ENCODE results near the gene CDK5RAP2.

CDK5RAP2 gene

GRCh38 chr9:120481248-120481647, 98.7 kb downstream of the CDK5RAP2 start:
- peaks cover 11 to 35% of the 10 kb centered on the region in 2 donors for H3K36me3 ChIP-seq (ENCODE audit: control insufficient read depth in 1 of 2, insufficient read depth in 2 of 2, low read length in 2 of 2)
- H3K27ac ChIP-seq (ENCODE audit: low read depth, low read length): no peak overlapping the region
- no peaks in the 10 kb centered on the region for H3K4me1 ChIP-seq (ENCODE audit: control insufficient read depth in 1 of 2, insufficient read depth in 2 of 2, low read length in 2 of 2)
- H3K4me3 ChIP-seq (ENCODE audit: low read depth in 1 of 2, low read length in 2 of 2): no peak overlapping the region
- H3K9ac ChIP-seq (ENCODE audit: low read depth in 1 of 2, low read length in 2 of 2): no peak overlapping the region
- no peaks in the 10 kb centered on the region for H3K9me3 ChIP-seq (ENCODE audit: control insufficient read depth in 1 of 2, low read length in 2 of 2)
- H3K27me3 ChIP-seq (ENCODE audit: control insufficient read depth in 1 of 2, insufficient read depth in 2 of 2, low read length in 2 of 2): no peaks in the 10 kb centered on the region

- no peaks in the 10 kb centered on the region for H3K27me3 ChIP-seq (ENCODE audit: control insufficient read depth in 1 of 2, insufficient read depth in 2 of 2, low read length in 2 of 2)
- no peak overlapping the region for H3K4me3 ChIP-seq (ENCODE audit: low read depth in 1 of 2, low read length in 2 of 2)
- no peaks in the 10 kb centered on the region for H3K9me3 ChIP-seq (ENCODE audit: control insufficient read depth in 1 of 2, low read length in 2 of 2)
- no peak overlapping the region for H3K9ac ChIP-seq (ENCODE audit: low read depth in 1 of 2, low read length in 2 of 2)
- H3K27ac ChIP-seq (ENCODE audit: low read depth, low read length): no peak overlapping the region
- no peaks in the 10 kb centered on the region for H3K4me1 ChIP-seq (ENCODE audit: control insufficient read depth in 1 of 2, insufficient read depth in 2 of 2, low read length in 2 of 2)
- H3K36me3 ChIP-seq (ENCODE audit: control insufficient read depth in 1 of 2, insufficient read depth in 2 of 2, low read length in 2 of 2): peaks cover 13 to 30% of the 10 kb centered on the region in 2 donors
Measured at GRCh38 chr9:120480707-120481106, 99.3 kb downstream of the CDK5RAP2 start.

DNA sequence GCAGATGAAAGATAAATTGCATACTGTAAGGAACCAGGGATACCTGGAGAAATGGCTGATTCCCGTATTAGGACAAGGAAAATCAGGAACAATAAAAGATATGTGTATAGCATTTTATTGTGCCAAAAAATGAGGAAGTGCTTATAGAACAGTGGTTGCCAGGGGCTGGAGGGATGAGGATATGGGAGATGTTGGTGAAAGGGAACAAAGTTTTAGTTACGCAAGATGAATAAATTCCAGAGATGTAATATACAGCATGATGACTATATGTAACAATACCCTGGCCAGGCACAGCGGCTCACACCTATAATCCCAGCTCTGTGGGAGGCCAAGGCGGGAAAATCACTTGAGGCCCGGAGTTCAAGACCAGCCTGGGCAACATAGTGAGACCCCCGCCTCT, 101.8 kb downstream of the CDK5RAP2 start:
- H3K27ac ChIP-seq (ENCODE audit: low read depth, low read length): no peak overlapping the region
- H3K36me3 ChIP-seq (ENCODE audit: control insufficient read depth in 1 of 2, insufficient read depth in 2 of 2, low read length in 2 of 2): peaks cover 12 to 35% of the 10 kb centered on the region in 2 donors
- H3K4me1 ChIP-seq (ENCODE audit: control insufficient read depth in 1 of 2, insufficient read depth in 2 of 2, low read length in 2 of 2): no peaks in the 10 kb centered on the region

DNA sequence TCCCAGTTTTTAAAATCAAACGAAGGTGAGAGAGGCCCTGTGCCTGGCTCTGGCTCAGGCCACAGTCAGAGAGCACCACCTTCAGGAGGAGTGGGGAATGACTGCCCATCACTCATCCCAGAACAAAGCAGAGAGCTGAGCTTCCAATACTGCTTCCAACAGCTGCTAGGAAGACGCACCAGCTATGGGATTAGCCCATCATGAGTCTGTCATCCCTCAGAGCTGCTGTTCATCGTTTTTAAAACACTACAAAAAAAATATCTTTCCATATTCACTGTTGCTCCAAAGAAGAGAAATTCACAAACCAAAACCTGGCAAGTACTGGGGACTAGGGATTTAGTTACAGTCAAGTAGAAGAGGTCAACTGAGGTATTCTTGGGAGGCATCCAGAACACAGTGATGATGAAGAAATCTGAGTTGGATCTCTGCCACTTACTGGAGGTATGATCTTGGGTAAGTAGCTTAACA, 102.4 kb downstream of the CDK5RAP2 start:
- H3K9me3 ChIP-seq (ENCODE audit: control insufficient read depth in 1 of 2, low read length in 2 of 2): no peaks in the 10 kb centered on the region
- H3K27ac ChIP-seq (ENCODE audit: low read depth, low read length): no peak overlapping the region

More for the DNA sequence above, 101.8 kb downstream of the CDK5RAP2 start:
- H3K4me3 ChIP-seq (ENCODE audit: low read depth in 1 of 2, low read length in 2 of 2): no peak overlapping the region
- no peak overlapping the region for H3K9ac ChIP-seq (ENCODE audit: low read depth in 1 of 2, low read length in 2 of 2)
- no peaks in the 10 kb centered on the region for H3K27me3 ChIP-seq (ENCODE audit: control insufficient read depth in 1 of 2, insufficient read depth in 2 of 2, low read length in 2 of 2)
- no peaks in the 10 kb centered on the region for H3K9me3 ChIP-seq (ENCODE audit: control insufficient read depth in 1 of 2, low read length in 2 of 2)

DNA sequence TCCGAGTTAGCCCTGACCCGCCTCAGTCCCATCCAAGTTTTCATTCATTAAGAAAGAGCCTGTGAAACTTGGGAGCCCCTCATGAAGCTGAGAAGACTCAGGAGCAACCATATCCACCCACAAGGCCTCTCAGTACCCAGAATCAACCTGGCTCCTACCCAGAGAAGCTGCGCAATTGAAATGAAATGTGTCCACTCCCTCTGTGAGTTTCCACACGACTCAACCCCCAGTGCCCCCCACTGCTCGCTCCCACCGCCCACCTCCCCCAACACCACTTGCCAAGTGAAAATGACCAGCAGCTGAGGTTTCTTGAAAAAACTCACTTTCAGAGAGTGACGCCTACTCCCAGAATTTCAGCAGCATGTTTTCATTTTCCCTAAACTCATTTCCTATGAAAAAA, 104.6 kb downstream of the CDK5RAP2 start:
- no peaks in the 10 kb centered on the region for H3K4me1 ChIP-seq (ENCODE audit: control insufficient read depth in 1 of 2, insufficient read depth in 2 of 2, low read length in 2 of 2)
- H3K36me3 ChIP-seq (ENCODE audit: control insufficient read depth in 1 of 2, insufficient read depth in 2 of 2, low read length in 2 of 2): peaks cover 13 to 41% of the 10 kb centered on the region in 2 donors
- H3K27me3 ChIP-seq (ENCODE audit: control insufficient read depth in 1 of 2, insufficient read depth in 2 of 2, low read length in 2 of 2): no peaks in the 10 kb centered on the region
- H3K9me3 ChIP-seq (ENCODE audit: control insufficient read depth in 1 of 2, low read length in 2 of 2): no peaks in the 10 kb centered on the region
- H3K9ac ChIP-seq (ENCODE audit: low read depth in 1 of 2, low read length in 2 of 2): no peak overlapping the region
- no peak overlapping the region for H3K27ac ChIP-seq (ENCODE audit: low read depth, low read length)
- H3K4me3 ChIP-seq (ENCODE audit: low read depth in 1 of 2, low read length in 2 of 2): no peak overlapping the region

More for the DNA sequence above, 102.4 kb downstream of the CDK5RAP2 start:
- Histone ChIP-seq H3K4me1 (ENCODE audit: control insufficient read depth in 1 of 2, insufficient read depth in 2 of 2, low read length in 2 of 2) (no peaks in the 10 kb centered on the region), H3K27me3 (ENCODE audit: control insufficient read depth in 1 of 2, insufficient read depth in 2 of 2, low read length in 2 of 2) (no peaks in the 10 kb centered on the region), H3K4me3 (ENCODE audit: low read depth in 1 of 2, low read length in 2 of 2) (no peak overlapping the region), H3K36me3 (ENCODE audit: control insufficient read depth in 1 of 2, insufficient read depth in 2 of 2, low read length in 2 of 2) (peaks cover 10 to 32% of the 10 kb centered on the region in 2 donors), H3K9ac (ENCODE audit: low read depth in 1 of 2, low read length in 2 of 2) (no peak overlapping the region)

GRCh38 chr9:120474591-120475243, 105.2 kb downstream of the CDK5RAP2 start:
- Histone ChIP-seq H3K4me3 (ENCODE audit: low read depth in 1 of 2, low read length in 2 of 2) (no peak overlapping the region), H3K4me1 (ENCODE audit: control insufficient read depth in 1 of 2, insufficient read depth in 2 of 2, low read length in 2 of 2) (no peaks in the 10 kb centered on the region), H3K36me3 (ENCODE audit: control insufficient read depth in 1 of 2, insufficient read depth in 2 of 2, low read length in 2 of 2) (peaks cover 13 to 42% of the 10 kb centered on the region in 2 donors), H3K27ac (ENCODE audit: low read depth, low read length) (no peak overlapping the region), H3K27me3 (ENCODE audit: control insufficient read depth in 1 of 2, insufficient read depth in 2 of 2, low read length in 2 of 2) (no peaks in the 10 kb centered on the region), H3K9ac (ENCODE audit: low read depth in 1 of 2, low read length in 2 of 2) (no peak overlapping the region), H3K9me3 (ENCODE audit: control insufficient read depth in 1 of 2, low read length in 2 of 2) (no peaks in the 10 kb centered on the region)

GRCh38 chr9:120473608-120474007, 106.4 kb downstream of the CDK5RAP2 start:
- Histone ChIP-seq H3K27ac (ENCODE audit: low read depth, low read length) (no peak overlapping the region), H3K9me3 (ENCODE audit: control insufficient read depth in 1 of 2, low read length in 2 of 2) (no peaks in the 10 kb centered on the region), H3K4me3 (ENCODE audit: low read depth in 1 of 2, low read length in 2 of 2) (no peak overlapping the region), H3K36me3 (ENCODE audit: control insufficient read depth in 1 of 2, insufficient read depth in 2 of 2, low read length in 2 of 2) (peaks cover 13 to 42% of the 10 kb centered on the region in 2 donors), H3K27me3 (ENCODE audit: control insufficient read depth in 1 of 2, insufficient read depth in 2 of 2, low read length in 2 of 2) (no peaks in the 10 kb centered on the region), H3K9ac (ENCODE audit: low read depth in 1 of 2, low read length in 2 of 2) (no peak overlapping the region), H3K4me1 (ENCODE audit: control insufficient read depth in 1 of 2, insufficient read depth in 2 of 2, low read length in 2 of 2) (no peaks in the 10 kb centered on the region)

DNA sequence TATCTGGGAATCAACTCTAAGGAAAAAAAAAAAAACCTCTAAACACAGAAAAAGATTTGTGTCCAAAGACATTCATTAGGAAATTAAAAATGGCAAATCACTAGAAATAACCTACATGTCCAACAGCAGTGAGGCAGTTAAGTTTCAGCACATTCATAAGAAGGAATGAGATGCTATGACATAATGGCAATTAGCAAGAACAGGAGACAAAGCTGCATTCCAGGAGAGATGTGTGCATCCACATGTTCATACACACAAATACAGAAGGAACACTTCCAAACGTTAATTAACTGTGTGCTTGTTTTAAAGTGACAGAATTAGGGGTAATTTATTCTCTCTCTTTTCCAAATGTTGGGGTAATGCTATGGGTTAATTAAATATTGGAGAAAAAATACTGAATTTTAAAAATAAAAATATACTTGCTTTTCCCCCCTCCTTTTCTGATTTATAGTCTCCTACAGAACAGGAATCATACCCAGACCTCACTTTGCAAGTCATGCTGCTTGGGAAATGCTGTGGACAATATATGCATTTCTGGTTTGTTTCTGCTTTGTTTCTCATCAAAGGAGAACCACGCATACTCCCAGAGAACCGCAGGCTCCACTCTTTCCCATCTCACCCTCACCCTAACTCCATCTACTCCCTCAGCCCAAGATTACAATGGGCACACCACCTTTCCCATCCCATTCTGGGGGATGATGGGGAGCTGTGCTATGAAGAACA, 114.1 kb downstream of the CDK5RAP2 start:
- Histone ChIP-seq H3K27ac (ENCODE audit: low read depth, low read length) (no peak overlapping the region), H3K9ac (ENCODE audit: low read depth in 1 of 2, low read length in 2 of 2) (no peak overlapping the region), H3K4me1 (ENCODE audit: control insufficient read depth in 1 of 2, insufficient read depth in 2 of 2, low read length in 2 of 2) (no peaks in the 10 kb centered on the region), H3K9me3 (ENCODE audit: control insufficient read depth in 1 of 2, low read length in 2 of 2) (no peaks in the 10 kb centered on the region), H3K36me3 (ENCODE audit: control insufficient read depth in 1 of 2, insufficient read depth in 2 of 2, low read length in 2 of 2) (peaks cover 0 to 24% of the 10 kb centered on the region in 2 donors), H3K4me3 (ENCODE audit: low read depth in 1 of 2, low read length in 2 of 2) (no peak overlapping the region), H3K27me3 (ENCODE audit: control insufficient read depth in 1 of 2, insufficient read depth in 2 of 2, low read length in 2 of 2) (no peaks in the 10 kb centered on the region)

- Histone ChIP-seq H3K9ac (ENCODE audit: low read depth in 1 of 2, low read length in 2 of 2) (no peak overlapping the region), H3K9me3 (ENCODE audit: control insufficient read depth in 1 of 2, low read length in 2 of 2) (no peaks in the 10 kb centered on the region), H3K36me3 (ENCODE audit: control insufficient read depth in 1 of 2, insufficient read depth in 2 of 2, low read length in 2 of 2) (peaks cover 6 to 25% of the 10 kb centered on the region in 2 donors), H3K4me1 (ENCODE audit: control insufficient read depth in 1 of 2, insufficient read depth in 2 of 2, low read length in 2 of 2) (no peaks in the 10 kb centered on the region), H3K27ac (ENCODE audit: low read depth, low read length) (no peak overlapping the region), H3K4me3 (ENCODE audit: low read depth in 1 of 2, low read length in 2 of 2) (no peak overlapping the region), H3K27me3 (ENCODE audit: control insufficient read depth in 1 of 2, insufficient read depth in 2 of 2, low read length in 2 of 2) (no peaks in the 10 kb centered on the region)
Measured at GRCh38 chr9:120464887-120465421, 115.0 kb downstream of the CDK5RAP2 start.

- no peak overlapping the region for H3K27ac ChIP-seq (ENCODE audit: low read depth, low read length)
- H3K27me3 ChIP-seq (ENCODE audit: control insufficient read depth in 1 of 2, insufficient read depth in 2 of 2, low read length in 2 of 2): no peaks in the 10 kb centered on the region
- no peaks in the 10 kb centered on the region for H3K4me1 ChIP-seq (ENCODE audit: control insufficient read depth in 1 of 2, insufficient read depth in 2 of 2, low read length in 2 of 2)
- H3K4me3 ChIP-seq (ENCODE audit: low read depth in 1 of 2, low read length in 2 of 2): no peak overlapping the region
- H3K9ac ChIP-seq (ENCODE audit: low read depth in 1 of 2, low read length in 2 of 2): no peak overlapping the region
- H3K9me3 ChIP-seq (ENCODE audit: control insufficient read depth in 1 of 2, low read length in 2 of 2): no peaks in the 10 kb centered on the region
- peaks cover 8 to 27% of the 10 kb centered on the region in 2 donors for H3K36me3 ChIP-seq (ENCODE audit: control insufficient read depth in 1 of 2, insufficient read depth in 2 of 2, low read length in 2 of 2)
Measured at GRCh38 chr9:120464176-120464886, 115.6 kb downstream of the CDK5RAP2 start.

Measured in duodenal mucosa (tissue), 2 donors.